Neural progenitor cell (in vitro differentiated cells): ENCODE results near the gene IFNG-AS1.

ENCODE experiments used
- CTCF ChIP-seq: fragments of 200-600 bp; sonication (generic); IDR thresholded peaks from 2 replicates; pipeline ENCODE4 v1.5.1; 2017; ENCODE audit warnings: antibody characterized with exemption, mild to moderate bottlenecking
- EZH2 ChIP-seq: fragments of 200-600 bp; sonication (generic); IDR thresholded peaks from 2 replicates; pipeline ENCODE4 v1.6.1; 2017; ENCODE audit warnings: antibody characterized with exemption, mild to moderate bottlenecking, moderate library complexity
- EZH2phosphoT487 ChIP-seq: fragments of 200-600 bp; sonication (generic); IDR thresholded peaks from 2 replicates; pipeline ENCODE4 v1.6.1; 2017; ENCODE audit warnings: antibody characterized with exemption

GRCh38 chr12:67944093-67944492, 45.2 kb upstream of the IFNG-AS1 start:
- TF ChIP-seq CTCF (no peak), EZH2phosphoT487 (no peak), EZH2 (no peak)
